GM21528 (cell line): ENCODE measurements around the gene DNAH14.

ENCODE experiments used
- ATAC-seq: cut with Tn5 transposase; IDR thresholded peaks from one replicate; pipeline ENCODE4 v1.9.1; 2021; ENCODE audit warnings: mild to moderate bottlenecking, moderate library complexity; ENCODE audit not compliant: unreplicated experiment, low FRiP score

The DNAH14 gene

GRCh38 chr1:225422795-225423517 lies 493.5 kb downstream of the DNAH14 start:
- ATAC-seq: no peak

GRCh38 chr1:225423518-225423855 lies 494.0 kb downstream of the DNAH14 start:
- no peak for ATAC-seq

- ATAC-seq: no peak
These were observed 495.2 kb downstream of the DNAH14 start for GRCh38 chr1:225424562-225425200.

- no peak for ATAC-seq
These were observed 495.8 kb downstream of the DNAH14 start for GRCh38 chr1:225425201-225425786.

GRCh38 chr1:225426395-225427234 lies 497.1 kb downstream of the DNAH14 start:
- ATAC-seq: no peak

- peak; percentile 43 for ATAC-seq
These were observed 498.0 kb downstream of the DNAH14 start, which contains the start of gene LBR for GRCh38 chr1:225427235-225428067. Gene LBR (minus strand): TSS chr1:225428038. CDS start chr1:225424075, 3,963 bp downstream.

- peak; percentile 90 for ATAC-seq
These were observed 498.8 kb downstream of the DNAH14 start for GRCh38 chr1:225428068-225428880.

- ATAC-seq: no peak
These were observed 499.5 kb downstream of the DNAH14 start for GRCh38 chr1:225428881-225429455.

GRCh38 chr1:225430301-225430700 lies 500.8 kb downstream of the DNAH14 start:
- ATAC-seq: no peak

- no peak for ATAC-seq
These were observed 501.8 kb downstream of the DNAH14 start for GRCh38 chr1:225431081-225431863.

- no peak for ATAC-seq
These were observed 504.6 kb downstream of the DNAH14 start for GRCh38 chr1:225434046-225434445.

GRCh38 chr1:225435076-225435475 lies 505.6 kb downstream of the DNAH14 start:
- no peak for ATAC-seq

GRCh38 chr1:225435487-225435886 lies 506.0 kb downstream of the DNAH14 start:
- ATAC-seq: peak; percentile 21

- peak; percentile 79 for ATAC-seq
These were observed 506.5 kb downstream of the DNAH14 start for GRCh38 chr1:225435957-225436392.

- ATAC-seq: no peak
These were observed 508.4 kb downstream of the DNAH14 start for GRCh38 chr1:225437710-225438437.

- no peak for ATAC-seq
These were observed 511.1 kb downstream of the DNAH14 start for GRCh38 chr1:225440380-225441221.
